Cardiac fibroblast (primary cell): ENCODE data around the gene IST1.

Source experiments
- DNase-seq, 2 donors: peaks; one replicate each; pipeline versions ENCODE4 v3.0.0 to v3.0.0-alpha.2; 2010; ENCODE audit warnings: low read depth in 2 of 2
- H3K4me3 ChIP-seq, 2 donors: replicated peaks in 1 of 2; 1 replicate in 1 of 2; 2 replicates in 1 of 2; pipeline ENCODE4 v1.5.1; 2011; ENCODE audit warnings: low read depth in 2 of 2, low read length in 2 of 2, mild to moderate bottlenecking in 2 of 2, moderate library complexity in 1 of 2
- CTCF ChIP-seq: IDR thresholded peaks from one replicate; pipeline ENCODE4 v1.5.1; 2011; ENCODE audit warnings: low read depth, mild to moderate bottlenecking, low read length, inconsistent platforms

IST1 gene

GRCh38 chr16:71924710-71925109, 29.4 kb downstream of the IST1 start:
- TF ChIP-seq CTCF, result no peak
- DNase-seq, result no peak
- no peak overlapping the region for H3K4me3 ChIP-seq

- no peak for TF ChIP-seq CTCF
Observed at GRCh38 chr16:71927383-71927782, 32.1 kb downstream of the IST1 start.

GRCh38 chr16:71927787-71928186, 32.5 kb downstream of the IST1 start:
- no peak overlapping the region for H3K4me3 ChIP-seq
- no peak for DNase-seq
- no peak for TF ChIP-seq CTCF

More at GRCh38 chr16:71927383-71927782, 32.1 kb downstream of the IST1 start:
- no peak overlapping the region for H3K4me3 ChIP-seq
- peak; percentile 93 to 95 for DNase-seq

- peak; percentile 72 to 77 for DNase-seq
- no peak overlapping the region for H3K4me3 ChIP-seq
- TF ChIP-seq CTCF, result no peak
Observed at GRCh38 chr16:71929048-71929447, 33.7 kb downstream of the IST1 start.

- peak; percentile 6 to 13 for DNase-seq
- no peak for TF ChIP-seq CTCF
- no peak overlapping the region for H3K4me3 ChIP-seq
Observed at GRCh38 chr16:71930013-71930563, 34.8 kb downstream of the IST1 start.

- no peak overlapping the region for H3K4me3 ChIP-seq
- DNase-seq, result no peak
- no peak for TF ChIP-seq CTCF
Observed at GRCh38 chr16:71931001-71931400, 35.7 kb downstream of the IST1 start.

- no peak for DNase-seq
Observed at GRCh38 chr16:71931599-71931998, 36.3 kb downstream of the IST1 start.

More at GRCh38 chr16:71931599-71931998, 36.3 kb downstream of the IST1 start:
- TF ChIP-seq CTCF, result no peak
- no peak overlapping the region for H3K4me3 ChIP-seq
